Middle frontal gyrus (tissue), 1 donor: ENCODE results near the gene CCDC12.

ENCODE experiments used
- DNase-seq: peaks from one replicate; pipeline ENCODE4 v3.0.0-alpha.2; 2015; ENCODE audit warnings: low spot score; ENCODE audit errors: extremely low spot score

CCDC12 gene

GRCh38 chr3:46939578-46940445 is 36.7 kb downstream of the CCDC12 start:
- DNase-seq: no peak

DNA sequence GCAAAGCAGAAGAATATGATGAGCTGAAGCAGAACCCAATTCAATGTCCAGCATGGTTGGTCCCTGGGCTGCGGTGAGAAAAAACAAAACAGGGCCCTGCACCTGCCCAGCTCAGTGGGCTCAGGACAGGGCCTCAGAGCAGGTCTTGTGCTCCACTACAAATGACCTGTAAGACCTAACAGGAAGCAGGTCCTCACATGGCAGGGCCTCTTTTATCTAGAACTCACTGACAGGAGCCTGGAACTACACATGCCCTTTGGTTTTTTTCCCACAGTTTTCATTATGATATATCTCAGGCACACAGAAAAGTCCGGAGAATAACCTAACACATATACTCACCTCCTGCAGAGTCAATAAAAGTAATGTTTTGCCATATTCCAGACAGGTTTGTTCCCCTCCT is 38.4 kb downstream of the CCDC12 start:
- no peak for DNase-seq

- no peak for DNase-seq
Measured at GRCh38 chr3:46936733-46937250, 39.8 kb downstream of the CCDC12 start.

DNA sequence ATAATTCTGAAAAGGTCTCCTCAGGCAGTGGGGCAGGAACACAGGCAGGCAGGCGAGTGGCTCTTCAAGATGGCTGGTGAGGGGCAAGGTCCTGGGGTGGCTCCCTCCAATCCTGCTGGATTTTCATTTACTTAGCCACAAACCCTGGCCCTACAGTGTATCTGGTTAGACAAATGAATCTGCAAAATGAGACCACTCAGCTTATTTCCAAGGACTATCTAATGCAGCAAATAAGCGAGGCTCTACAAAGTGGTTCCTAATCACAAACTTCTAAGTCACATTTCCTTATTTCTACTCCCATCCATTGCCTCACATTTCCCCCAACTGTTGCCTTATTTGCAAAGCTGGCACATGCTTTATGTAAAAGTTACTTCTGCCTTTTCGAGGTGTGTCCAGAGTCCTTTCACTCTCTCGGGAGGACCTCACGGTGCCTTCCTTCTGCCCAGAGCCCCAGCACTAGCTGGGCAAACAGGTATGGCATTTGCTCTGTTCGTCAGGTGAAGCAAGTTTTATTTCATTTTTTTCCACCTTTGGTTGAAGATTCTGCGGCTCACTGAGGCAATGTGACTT is 40.5 kb downstream of the CCDC12 start:
- no peak for DNase-seq

GRCh38 chr3:46935168-46935858 is 41.2 kb downstream of the CCDC12 start:
- no peak for DNase-seq

- no peak for DNase-seq
Measured at GRCh38 chr3:46934498-46935167, 41.9 kb downstream of the CCDC12 start.

- no peak for DNase-seq
Measured at GRCh38 chr3:46934072-46934471, 42.5 kb downstream of the CCDC12 start.

GRCh38 chr3:46933261-46933660 is 43.3 kb downstream of the CCDC12 start:
- no peak for DNase-seq

GRCh38 chr3:46932455-46933225 is 43.9 kb downstream of the CCDC12 start:
- DNase-seq: no peak

- DNase-seq: no peak
Measured at GRCh38 chr3:46931631-46932331, 44.8 kb downstream of the CCDC12 start.

- DNase-seq: no peak
Measured at GRCh38 chr3:46930945-46931403, 45.6 kb downstream of the CCDC12 start.

GRCh38 chr3:46930166-46930944 is 46.2 kb downstream of the CCDC12 start:
- DNase-seq: no peak

GRCh38 chr3:46929324-46929723 is 47.2 kb downstream of the CCDC12 start:
- DNase-seq: no peak

DNA sequence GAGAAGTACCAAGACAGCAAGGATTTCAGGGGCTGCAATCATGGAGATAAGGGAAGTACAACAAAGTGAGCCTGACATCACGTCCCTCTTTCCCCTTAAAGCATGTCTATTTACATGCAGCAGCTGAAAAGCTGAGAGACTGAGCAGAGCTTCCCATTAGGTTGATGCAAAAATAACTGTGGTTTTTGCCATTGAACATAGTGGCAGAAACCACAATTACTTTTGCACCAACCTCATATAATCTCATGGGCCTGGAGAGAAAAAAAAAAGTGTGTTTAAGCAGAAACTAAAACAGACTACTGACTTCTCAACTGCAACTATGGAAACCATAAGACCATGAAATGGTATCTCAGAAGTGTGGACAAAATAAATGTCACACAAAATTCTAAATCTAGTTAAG is 48.3 kb downstream of the CCDC12 start:
- DNase-seq: no peak

GRCh38 chr3:46927718-46928073 is 48.8 kb downstream of the CCDC12 start:
- DNase-seq: no peak

DNA sequence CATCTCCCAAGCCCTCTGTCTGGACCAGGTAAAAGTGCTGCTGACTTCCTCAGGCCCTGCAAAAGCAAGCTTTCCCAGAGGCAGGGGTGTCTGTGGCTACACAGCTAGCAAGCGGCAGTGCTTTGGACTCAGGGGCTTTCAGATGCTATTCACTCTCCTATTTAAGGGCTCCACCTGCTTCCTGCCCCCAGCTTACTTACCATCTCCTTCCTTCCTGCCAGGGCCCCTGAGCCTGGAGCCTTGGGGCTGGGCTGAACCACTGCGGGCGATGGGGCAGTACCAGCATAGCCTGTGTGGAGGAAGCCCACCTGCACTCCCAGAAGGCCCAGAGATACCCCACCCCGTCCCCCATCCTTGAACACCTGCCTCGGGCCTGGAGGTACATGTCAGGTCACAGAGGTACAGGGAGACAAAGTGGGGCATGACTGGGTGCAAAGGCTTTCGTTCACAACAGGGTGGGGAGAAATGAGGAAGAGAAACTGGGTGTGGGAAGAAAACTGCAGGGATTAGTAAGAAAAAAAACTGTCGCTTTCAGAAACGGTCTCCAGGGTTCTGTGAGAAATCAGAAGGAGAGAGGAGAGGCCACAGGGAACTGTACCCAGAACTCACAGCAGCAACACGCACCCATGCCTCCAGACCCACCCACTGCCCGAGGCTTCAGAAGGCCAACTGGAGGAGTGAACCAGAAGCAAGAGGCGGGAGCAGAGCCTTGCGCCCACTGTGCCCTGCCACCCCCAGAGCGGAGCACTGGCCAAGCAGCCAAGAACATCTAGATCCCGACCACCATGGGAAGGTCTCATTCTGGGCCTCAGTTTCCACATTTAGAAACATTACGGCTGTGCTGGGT is 49.5 kb downstream of the CCDC12 start:
- DNase-seq: no peak

DNA sequence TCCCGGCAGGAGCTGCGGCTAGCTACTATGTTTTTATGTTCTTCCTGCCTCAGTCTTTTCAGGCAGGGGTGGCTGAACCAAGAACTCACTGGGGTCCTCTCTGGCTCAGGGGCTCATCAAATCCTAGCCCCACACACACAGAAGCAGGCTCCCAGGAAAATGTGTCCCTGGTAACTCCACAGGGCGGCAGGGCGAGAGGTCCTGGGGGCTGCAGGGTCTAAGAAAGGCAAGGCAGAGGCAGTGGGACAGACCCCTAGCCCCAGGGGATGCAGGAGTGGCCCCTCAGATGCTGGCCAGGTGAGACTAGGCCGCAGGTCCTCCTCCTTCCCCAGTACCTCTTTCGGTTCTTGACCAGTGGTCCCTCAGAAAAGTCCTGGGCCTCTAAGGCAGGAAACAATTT is 50.1 kb downstream of the CCDC12 start:
- DNase-seq: no peak

- no peak for DNase-seq
Measured at GRCh38 chr3:46926039-46926438, 50.5 kb downstream of the CCDC12 start.

- no peak for DNase-seq
Measured at GRCh38 chr3:46925585-46925934, 51.0 kb downstream of the CCDC12 start.
